K562 (cell line): ENCODE data around the gene MAGI2. TPM values are rescaled to one million over a fixed set of nuclear protein-coding genes. Genes with fewer than 3 reads are reported as not detected.

Experiments
- ATAC-seq: fragments of 200-7000 bp; cut with Tn5 transposase; 3 replicates; pipeline ENCODE4 v1.9.1; 2020; ENCODE audit warnings: moderate library complexity
- BruUV-seq: library from RNA; stranded (reverse); fragments of 400-500 nt; replicated peaks from 2 replicates; lab custom pipeline; 2021; lab: Mats Ljungman, UMichigan
- CTCF ChIA-PET: fragments of 300-600 bp; formaldehyde crosslinking; extraction: SDS; loops from one replicate; lab custom pipeline; 2021; ENCODE audit warnings: low intra/inter-chr PET ratio; lab: Yijun Ruan, JAX
- POLR2A ChIA-PET: fragments of 300-600, 350-650 bp; sonication (Branson Sonifier 250); formaldehyde crosslinking; extraction: SDS; loops from one replicate; lab custom pipeline; 2021; ENCODE audit warnings: antibody characterized with exemption, inconsistent platforms; lab: Yijun Ruan, JAX
- DNase-seq, 4 experiments: peaks; one replicate each; pipeline versions ENCODE4 v3.0.0 to v3.0.0-alpha.2; 2011 to 2018; ENCODE audit warnings: low spot score in 3 of 4, mixed read lengths in 3 of 4; ENCODE audit errors: extremely low read depth in 1 of 4
- FAIRE-seq: peaks from 2 replicates; lab custom pipeline; 2011; peaks lifted over from hg19 to GRCh38; lab: Jason Lieb, UNC
- H2AFZ ChIP-seq: 2 replicates; pipeline ENCODE4 v1.6.0; 2011; ENCODE audit warnings: low read depth, low read length, control low read depth, inconsistent platforms
- H3K27ac ChIP-seq: fragments of 200-600 bp; 3 replicates; pipeline ENCODE4 v1.8.0; 2011; ENCODE audit warnings: low read depth, mild to moderate bottlenecking, control low read depth, inconsistent platforms, low read length, moderate library complexity, mixed read lengths; ENCODE audit errors: extremely low read depth
- H3K27me3 ChIP-seq, 2 experiments: fragments of 300-600 bp in 1 of 2; 2 replicates in 1 of 2; 3 replicates in 1 of 2; pipeline versions ENCODE4 v1.6.0 to v1.8.0; 2011; ENCODE audit warnings: inconsistent platforms in 2 of 2, low read length in 2 of 2, mild to moderate bottlenecking in 1 of 2, mixed read lengths in 1 of 2, moderate library complexity in 1 of 2; ENCODE audit not compliant: control insufficient read depth in 2 of 2, insufficient read depth in 2 of 2
- H3K36me3 ChIP-seq: fragments of 300-600 bp; 3 replicates; pipeline ENCODE4 v1.8.0; 2011; ENCODE audit warnings: mild to moderate bottlenecking, low read length, inconsistent platforms; ENCODE audit not compliant: control insufficient read depth, insufficient read depth
- H3K4me1 ChIP-seq, 2 experiments: fragments of 200-600 bp in 1 of 2; replicated peaks in 1 of 2; 2 replicates in 1 of 2; 3 replicates in 1 of 2; pipeline versions ENCODE4 v1.5.1 to v1.8.0; 2011; ENCODE audit warnings: inconsistent platforms in 2 of 2, low read length in 2 of 2, mild to moderate bottlenecking in 1 of 2, mixed read lengths in 1 of 2, moderate library complexity in 1 of 2; ENCODE audit not compliant: control insufficient read depth in 2 of 2, insufficient read depth in 2 of 2
- H3K4me2 ChIP-seq: 2 replicates; pipeline ENCODE4 v1.6.1; 2011; ENCODE audit warnings: low read length, control low read depth, inconsistent platforms, mixed read lengths; ENCODE audit not compliant: insufficient read depth
- H3K4me3 ChIP-seq: fragments of 200-600 bp; sonication (generic), shearing (Covaris generic); 2 replicates; pipeline ENCODE4 v1.5.1; 2016; ENCODE audit warnings: control low read depth, inconsistent platforms
- H3K79me2 ChIP-seq: fragments of 200-600 bp; 3 replicates; pipeline ENCODE4 v1.8.0; 2011; ENCODE audit warnings: low read length, inconsistent platforms; ENCODE audit not compliant: control insufficient read depth, insufficient read depth
- H3K9ac ChIP-seq, 2 experiments: 2 replicates each; pipeline versions ENCODE4 v1.6.0 to v1.6.1; 2011; ENCODE audit warnings: low read depth in 2 of 2, low read length in 2 of 2, control low read depth in 1 of 2, inconsistent platforms in 1 of 2, mild to moderate bottlenecking in 1 of 2, mixed read lengths in 1 of 2; ENCODE audit not compliant: insufficient read depth in 1 of 2
- H3K9me1 ChIP-seq: one replicate; pipeline ENCODE4 v1.6.0; 2011; ENCODE audit warnings: inconsistent platforms, mild to moderate bottlenecking, low read length, moderate library complexity; ENCODE audit not compliant: control insufficient read depth, insufficient read depth
- H3K9me3 ChIP-seq: replicated peaks from 2 replicates; pipeline ENCODE4 v1.5.1; 2011; ENCODE audit warnings: low read depth, low read length, inconsistent platforms; ENCODE audit not compliant: control insufficient read depth, insufficient read depth
- H4K20me1 ChIP-seq: replicated peaks from 2 replicates; pipeline ENCODE4 v1.6.1; 2011; ENCODE audit warnings: low read length, inconsistent platforms, mixed read lengths; ENCODE audit not compliant: control insufficient read depth, insufficient read depth
- ETS2 ChIP-seq: IDR thresholded peaks from 2 replicates; pipeline ENCODE4 v1.6.1; 2016; ENCODE audit warnings: borderline replicate concordance, missing genetic modification characterization, mild to moderate bottlenecking, moderate library complexity, missing compliant biosample characterization; ENCODE audit not compliant: poor library complexity, severe bottlenecking
- JUND ChIP-seq, 2 experiments: IDR thresholded peaks; 2 replicates in 1 of 2; 3 replicates in 1 of 2; pipeline ENCODE4 v1.6.1; 2011; ENCODE audit warnings: borderline replicate concordance in 2 of 2, low read depth in 2 of 2, low read length in 2 of 2, improper control_type of control experiment in 1 of 2, missing biosample characterization in 1 of 2, missing genetic modification characterization in 1 of 2, missing genetic modification reagents in 1 of 2
- THRAP3 ChIP-seq: fragments of 450-650 bp; IDR thresholded peaks from 2 replicates; pipeline ENCODE4 v1.6.1; 2016; ENCODE audit warnings: mild to moderate bottlenecking, inconsistent platforms, borderline replicate concordance
- TOE1 ChIP-seq, 2 experiments: fragments of 450-650 bp in 1 of 2; sonication (generic) in 1 of 2; formaldehyde crosslinking in 1 of 2; IDR thresholded peaks; 2 replicates each; pipeline versions ENCODE4 v1.7.1 to v1.8.0; 2016 to 2022; ENCODE audit warnings: borderline replicate concordance in 2 of 2, mild to moderate bottlenecking in 2 of 2, antibody characterized with exemption in 1 of 2, inconsistent platforms in 1 of 2, low read depth in 1 of 2, missing genetic modification reagents in 1 of 2, moderate library complexity in 1 of 2
- YBX1 ChIP-seq: fragments of 450-650 bp; IDR thresholded peaks from 2 replicates; pipeline ENCODE4 v1.7.1; 2016; ENCODE audit warnings: mild to moderate bottlenecking
- ZNF217 ChIP-seq: sonication (generic); formaldehyde crosslinking; IDR thresholded peaks from 2 replicates; pipeline ENCODE4 v1.8.0; 2022; ENCODE audit warnings: mild to moderate bottlenecking, missing genetic modification reagents
- in situ Hi-C: fragments of 300-500 bp; cut with MboI; formaldehyde crosslinking; loops from 4 replicates; pipeline ENCODE4 v1.15.0; 2018; ENCODE audit warnings: inconsistent platforms, mixed read lengths
- intact Hi-C: fragments of 100-400 bp; cut with micrococcal nuclease; formaldehyde crosslinking; loops from 2 replicates; pipeline ENCODE4 v1.14.2; 2022
- polyA plus RNA-seq, 8 experiments: library from polyadenylated mRNA; depleted of rRNA in 4 of 8; stranded (reverse) in 5 of 8; unstranded in 3 of 8; fragments of >200 nt; fragmentation: Nextera tagmentation in 2 of 8; fragmentation: Illumina TruSeq in 1 of 8; extraction: Ambion mirVana in 2 of 8; extraction: Trizol in 1 of 8; gene quantifications; 2 replicates each; pipeline versions ENCODE4 v1.2.1 to v1.2.3, GENCODE V29; 2011 to 2014; ENCODE audit warnings: inconsistent platforms in 1 of 8, missing spikeins in 1 of 8
- total RNA-seq, 7 experiments: library from RNA; depleted of rRNA in 6 of 7; stranded (reverse); fragments of >200 nt in 6 of 7; fragmentation: Illumina TruSeq in 2 of 7; extraction: Trizol in 2 of 7; gene quantifications; 2 replicates each; pipeline versions ENCODE4 v1.2.1 to v1.2.3, GENCODE V29; 2011 to 2021; ENCODE audit warnings: low replicate concordance in 1 of 7
- TF ChIP-seq, protein P1 (sequence below): sonication (generic); formaldehyde crosslinking; IDR thresholded peaks from 2 replicates; pipeline ENCODE4 v1.8.1; 2022; ENCODE audit warnings: missing genetic modification reagents
- TF ChIP-seq, protein P2 (sequence below): sonication (generic); formaldehyde crosslinking; IDR thresholded peaks from 2 replicates; pipeline ENCODE4 v1.8.0; 2022; ENCODE audit warnings: missing genetic modification reagents, mild to moderate bottlenecking, borderline replicate concordance
- TF ChIP-seq, protein P3 (sequence below): sonication (generic); formaldehyde crosslinking; IDR thresholded peaks from 2 replicates; pipeline ENCODE4 v1.8.0; 2022; ENCODE audit warnings: mild to moderate bottlenecking, missing genetic modification reagents

The MAGI2 gene
- total and polyA plus RNA-seq, 9 of the 15 experiments (the other 6 are each of a cell fraction or from before 2014, with no cell fraction given) = 0.27 to 1.4 (median 0.70) TPM

- no TSS peak for BruUV-seq
- in situ Hi-C loops = no loop called here
Observed at GRCh38 chr7:78101076-78101475, 1352.4 kb downstream of the MAGI2 start.

More at GRCh38 chr7:78101076-78101475, 1352.4 kb downstream of the MAGI2 start:
- Histone ChIP-seq H3K36me3 (no peaks in the 10 kb centered on the region), H3K4me3 (no peak overlapping the region), H3K9me3 (no peaks in the 10 kb centered on the region), H4K20me1 (no peaks in the 10 kb centered on the region), H3K27me3 (peaks cover 0 to 3% of the 10 kb centered on the region in 2 experiments; a peak in 1 of 5 replicates), H3K4me2 (no peak overlapping the region), H3K9ac (no peak overlapping the region), H3K79me2 (no peaks in the 10 kb centered on the region), H3K9me1 (no peaks in the 10 kb centered on the region), H3K27ac (no peak overlapping the region), H3K4me1 (no peaks in the 10 kb centered on the region), H2AFZ (no peak overlapping the region)
- DNase-seq (no peak), FAIRE-seq (no peak), ATAC-seq (no peak)
- ChIA-PET CTCF (no interaction called here), POLR2A (no interaction called here)
- TF ChIP-seq, protein P1, sequence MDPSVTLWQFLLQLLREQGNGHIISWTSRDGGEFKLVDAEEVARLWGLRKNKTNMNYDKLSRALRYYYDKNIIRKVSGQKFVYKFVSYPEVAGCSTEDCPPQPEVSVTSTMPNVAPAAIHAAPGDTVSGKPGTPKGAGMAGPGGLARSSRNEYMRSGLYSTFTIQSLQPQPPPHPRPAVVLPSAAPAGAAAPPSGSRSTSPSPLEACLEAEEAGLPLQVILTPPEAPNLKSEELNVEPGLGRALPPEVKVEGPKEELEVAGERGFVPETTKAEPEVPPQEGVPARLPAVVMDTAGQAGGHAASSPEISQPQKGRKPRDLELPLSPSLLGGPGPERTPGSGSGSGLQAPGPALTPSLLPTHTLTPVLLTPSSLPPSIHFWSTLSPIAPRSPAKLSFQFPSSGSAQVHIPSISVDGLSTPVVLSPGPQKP (CRISPR knock-in tag) = no peak
- TF ChIP-seq ZNF217 (CRISPR knock-in tag) = no peak
- TF ChIP-seq TOE1 (IDR thresholded peaks at IDR 0.05; ENCODE audit: borderline replicate concordance) = no peak
- no peak for TF ChIP-seq TOE1 (CRISPR knock-in tag; IDR thresholded peaks at IDR 0.05; ENCODE audit: borderline replicate concordance, low read depth)
- no peak for TF ChIP-seq ETS2 (tag)
- TF ChIP-seq, protein P2, sequence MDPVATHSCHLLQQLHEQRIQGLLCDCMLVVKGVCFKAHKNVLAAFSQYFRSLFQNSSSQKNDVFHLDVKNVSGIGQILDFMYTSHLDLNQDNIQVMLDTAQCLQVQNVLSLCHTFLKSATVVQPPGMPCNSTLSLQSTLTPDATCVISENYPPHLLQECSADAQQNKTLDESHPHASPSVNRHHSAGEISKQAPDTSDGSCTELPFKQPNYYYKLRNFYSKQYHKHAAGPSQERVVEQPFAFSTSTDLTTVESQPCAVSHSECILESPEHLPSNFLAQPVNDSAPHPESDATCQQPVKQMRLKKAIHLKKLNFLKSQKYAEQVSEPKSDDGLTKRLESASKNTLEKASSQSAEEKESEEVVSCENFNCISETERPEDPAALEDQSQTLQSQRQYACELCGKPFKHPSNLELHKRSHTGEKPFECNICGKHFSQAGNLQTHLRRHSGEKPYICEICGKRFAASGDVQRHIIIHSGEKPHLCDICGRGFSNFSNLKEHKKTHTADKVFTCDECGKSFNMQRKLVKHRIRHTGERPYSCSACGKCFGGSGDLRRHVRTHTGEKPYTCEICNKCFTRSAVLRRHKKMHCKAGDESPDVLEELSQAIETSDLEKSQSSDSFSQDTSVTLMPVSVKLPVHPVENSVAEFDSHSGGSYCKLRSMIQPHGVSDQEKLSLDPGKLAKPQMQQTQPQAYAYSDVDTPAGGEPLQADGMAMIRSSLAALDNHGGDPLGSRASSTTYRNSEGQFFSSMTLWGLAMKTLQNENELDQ (CRISPR knock-in tag) = no peak
- no peak for TF ChIP-seq THRAP3
- TF ChIP-seq, protein P3, sequence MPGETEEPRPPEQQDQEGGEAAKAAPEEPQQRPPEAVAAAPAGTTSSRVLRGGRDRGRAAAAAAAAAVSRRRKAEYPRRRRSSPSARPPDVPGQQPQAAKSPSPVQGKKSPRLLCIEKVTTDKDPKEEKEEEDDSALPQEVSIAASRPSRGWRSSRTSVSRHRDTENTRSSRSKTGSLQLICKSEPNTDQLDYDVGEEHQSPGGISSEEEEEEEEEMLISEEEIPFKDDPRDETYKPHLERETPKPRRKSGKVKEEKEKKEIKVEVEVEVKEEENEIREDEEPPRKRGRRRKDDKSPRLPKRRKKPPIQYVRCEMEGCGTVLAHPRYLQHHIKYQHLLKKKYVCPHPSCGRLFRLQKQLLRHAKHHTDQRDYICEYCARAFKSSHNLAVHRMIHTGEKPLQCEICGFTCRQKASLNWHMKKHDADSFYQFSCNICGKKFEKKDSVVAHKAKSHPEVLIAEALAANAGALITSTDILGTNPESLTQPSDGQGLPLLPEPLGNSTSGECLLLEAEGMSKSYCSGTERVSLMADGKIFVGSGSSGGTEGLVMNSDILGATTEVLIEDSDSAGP (CRISPR knock-in tag) = no peak
- no peak for TF ChIP-seq YBX1
- no peak for TF ChIP-seq JUND (IDR thresholded peaks at IDR 0.05; ENCODE audit: borderline replicate concordance, low read depth, low read length)
- TF ChIP-seq JUND (tag; IDR thresholded peaks at IDR 0.05; ENCODE audit: borderline replicate concordance, low read depth, low read length) = no peak
- intact Hi-C loops = no loop called here
